GM23338 (cell line): ENCODE data around the gene AVPR2.

ENCODE experiments used
- CTCF ChIP-seq, 2 experiments: fragments of 200-600 bp in 1 of 2; sonication (generic) in 1 of 2; conservative IDR thresholded peaks; 2 replicates each; pipeline versions ENCODE4 v1.5.1 to v1.6.1; 2016 to 2017; ENCODE audit warnings: antibody characterized with exemption in 2 of 2, low read depth in 2 of 2, mild to moderate bottlenecking in 2 of 2, moderate library complexity in 1 of 2
- EZH2 ChIP-seq: fragments of 200-600 bp; sonication (generic); IDR thresholded peaks from one replicate; pipeline ENCODE4 v1.8.0; 2017; ENCODE audit warnings: antibody characterized with exemption, mild to moderate bottlenecking, low read depth; ENCODE audit not compliant: unreplicated experiment
- EZH2phosphoT487 ChIP-seq: fragments of 200-600 bp; sonication (generic); IDR thresholded peaks from one replicate; pipeline ENCODE4 v1.8.1; 2018; ENCODE audit warnings: antibody characterized with exemption; ENCODE audit not compliant: unreplicated experiment
- POLR2AphosphoS5 ChIP-seq: IDR thresholded peaks from 2 replicates; pipeline ENCODE4 v1.6.1; 2016; ENCODE audit warnings: antibody characterized with exemption, low read depth
- REST ChIP-seq: IDR thresholded peaks from one replicate; pipeline ENCODE4 v1.6.1; 2018; ENCODE audit warnings: antibody characterized with exemption; ENCODE audit not compliant: unreplicated experiment

DNA sequence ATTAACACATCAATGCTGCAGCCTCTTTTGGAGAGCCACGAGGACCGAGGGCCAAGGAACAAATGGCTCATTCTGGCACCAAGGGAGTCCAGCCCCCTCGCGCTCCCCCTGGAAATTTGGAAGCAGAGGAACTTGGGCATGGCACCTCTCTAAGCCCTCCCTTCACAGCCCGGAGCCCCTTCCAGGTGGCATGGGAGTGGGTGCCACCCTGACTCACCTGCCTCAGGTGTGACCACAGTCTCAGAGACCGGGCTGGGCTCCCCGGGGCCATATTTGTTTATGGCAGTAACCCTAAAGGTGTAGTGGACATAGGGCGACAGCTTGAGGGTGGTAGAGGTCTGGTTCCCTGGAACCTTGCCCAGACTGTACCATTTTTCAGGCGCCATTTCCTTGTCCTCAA is 37.3 kb upstream of the AVPR2 start:
- TF ChIP-seq EZH2phosphoT487 (no peak), CTCF (conservative IDR thresholded peaks at IDR 0.05; ENCODE audit: low read depth in 2 of 2) (no peak), EZH2 (no peak), REST (no peak), POLR2AphosphoS5 (no peak)
